H9 (cell line): ENCODE measurements around the gene KCNC2. TPM values are rescaled to one million over a fixed set of nuclear protein-coding genes. Genes with fewer than 3 reads are reported as not detected.

Experiments used
- DNase-seq: peaks from one replicate; pipeline ENCODE4 v3.0.0-alpha.2; 2017
- H2AFZ ChIP-seq: one replicate; pipeline ENCODE4 v1.6.1; 2013; ENCODE audit warnings: mild to moderate bottlenecking, low read length, control low read depth, moderate library complexity
- H2AK5ac ChIP-seq: 2 replicates; pipeline ENCODE4 v1.6.1; 2013; ENCODE audit warnings: low read length, control low read depth, mixed read lengths; ENCODE audit not compliant: insufficient read length
- H2BK120ac ChIP-seq: one replicate; pipeline ENCODE4 v1.6.1; 2013; ENCODE audit warnings: low read depth, mild to moderate bottlenecking, low read length, control low read depth, inconsistent platforms; ENCODE audit not compliant: poor library complexity, severe bottlenecking
- H2BK12ac ChIP-seq: 2 replicates; pipeline ENCODE4 v1.6.1; 2013; ENCODE audit warnings: low read length, control low read depth, mixed read lengths, low read depth; ENCODE audit not compliant: insufficient read length
- H2BK15ac ChIP-seq: 2 replicates; pipeline ENCODE4 v1.6.1; 2013; ENCODE audit warnings: low read depth, low read length, control low read depth
- H2BK20ac ChIP-seq: one replicate; pipeline ENCODE4 v1.6.1; 2013; ENCODE audit warnings: low read depth, mild to moderate bottlenecking, low read length, control low read depth, inconsistent platforms; ENCODE audit not compliant: poor library complexity, severe bottlenecking
- H2BK5ac ChIP-seq: 2 replicates; pipeline ENCODE4 v1.6.1; 2013; ENCODE audit warnings: low read length, control low read depth, mixed read lengths; ENCODE audit not compliant: insufficient read length
- H3K14ac ChIP-seq: 2 replicates; pipeline ENCODE4 v1.6.1; 2013; ENCODE audit warnings: low read length, control low read depth; ENCODE audit not compliant: insufficient read depth
- H3K18ac ChIP-seq: 2 replicates; pipeline ENCODE4 v1.6.1; 2013; ENCODE audit warnings: low read depth, mild to moderate bottlenecking, mixed read lengths, low read length, control low read depth; ENCODE audit not compliant: insufficient read length
- H3K23ac ChIP-seq: 2 replicates; pipeline ENCODE4 v1.6.1; 2013; ENCODE audit warnings: low read length, control low read depth, mixed read lengths, low read depth; ENCODE audit not compliant: insufficient read length
- H3K23me2 ChIP-seq: 2 replicates; pipeline ENCODE4 v1.6.1; 2013; ENCODE audit warnings: low read depth, mild to moderate bottlenecking, mixed read lengths, low read length, control low read depth; ENCODE audit not compliant: insufficient read length, poor library complexity, severe bottlenecking
- H3K27ac ChIP-seq: 2 replicates; pipeline ENCODE4 v1.5.1; 2013; ENCODE audit warnings: low read length, control low read depth, mixed read lengths, low read depth; ENCODE audit not compliant: insufficient read length
- H3K27me3 ChIP-seq: 2 replicates; pipeline ENCODE4 v1.6.1; 2013; ENCODE audit warnings: low read length, control low read depth, inconsistent platforms; ENCODE audit not compliant: insufficient read depth
- H3K4ac ChIP-seq: 2 replicates; pipeline ENCODE4 v1.6.1; 2013; ENCODE audit warnings: low read depth, mild to moderate bottlenecking, control low read depth, inconsistent platforms, low read length, moderate library complexity
- H3K4me1 ChIP-seq: 2 replicates; pipeline ENCODE4 v1.6.1; 2013; ENCODE audit warnings: low read length, control low read depth, inconsistent platforms; ENCODE audit not compliant: insufficient read depth
- H3K4me2 ChIP-seq: 2 replicates; pipeline ENCODE4 v1.6.1; 2013; ENCODE audit warnings: low read length, control low read depth, mixed read lengths; ENCODE audit not compliant: insufficient read length, insufficient read depth
- H3K56ac ChIP-seq: 2 replicates; pipeline ENCODE4 v1.6.1; 2013; ENCODE audit warnings: low read depth, mild to moderate bottlenecking, mixed read lengths, low read length, control low read depth; ENCODE audit not compliant: insufficient read length
- H3K79me1 ChIP-seq: 2 replicates; pipeline ENCODE4 v1.6.1; 2013; ENCODE audit warnings: low read depth, mild to moderate bottlenecking, moderate library complexity, low read length, control low read depth, inconsistent platforms; ENCODE audit not compliant: insufficient read depth, poor library complexity, severe bottlenecking
- H3K79me2 ChIP-seq: 2 replicates; pipeline ENCODE4 v1.6.1; 2013; ENCODE audit warnings: low read length, control low read depth, inconsistent platforms; ENCODE audit not compliant: insufficient read depth
- H3K9ac ChIP-seq: 2 replicates; pipeline ENCODE4 v1.6.1; 2013; ENCODE audit warnings: low read length, control low read depth, mixed read lengths; ENCODE audit not compliant: insufficient read length; ENCODE audit errors: extremely low read depth
- H3K9me3 ChIP-seq: one replicate; pipeline ENCODE4 v1.6.1; 2013; ENCODE audit warnings: low read depth, low read length, inconsistent platforms; ENCODE audit not compliant: control insufficient read depth
- H3T11ph ChIP-seq: one replicate; pipeline ENCODE4 v1.6.1; 2013; ENCODE audit warnings: mild to moderate bottlenecking, low read length, control low read depth, inconsistent platforms
- H4K20me1 ChIP-seq: one replicate; pipeline ENCODE4 v1.6.1; 2013; ENCODE audit not compliant: control insufficient read depth, insufficient read length, insufficient read depth
- H4K5ac ChIP-seq: 2 replicates; pipeline ENCODE4 v1.6.1; 2013; ENCODE audit warnings: low read depth, mild to moderate bottlenecking, mixed read lengths, low read length, control low read depth; ENCODE audit not compliant: insufficient read length
- H4K8ac ChIP-seq: replicated peaks from 2 replicates; pipeline ENCODE4 v1.6.1; 2013; ENCODE audit warnings: low read length, control low read depth, mixed read lengths, low read depth; ENCODE audit not compliant: insufficient read length
- H4K91ac ChIP-seq: 2 replicates; pipeline ENCODE4 v1.6.1; 2013; ENCODE audit warnings: low read depth, mild to moderate bottlenecking, moderate library complexity, mixed read lengths, low read length, control low read depth; ENCODE audit not compliant: insufficient read length
- H3K27ac Mint-ChIP-seq, 3 experiments: 2 replicates in 2 of 3; 3 replicates in 1 of 3; pipeline ENCODE4 v1.8.0; 2020 to 2021; ENCODE audit warnings: mixed read lengths in 3 of 3, mild to moderate bottlenecking in 1 of 3, moderate library complexity in 1 of 3
- H3K27me3 Mint-ChIP-seq: 2 replicates; pipeline ENCODE4 v1.8.0; 2021; ENCODE audit warnings: low read depth, mild to moderate bottlenecking, moderate library complexity, mixed read lengths
- H3K36me3 Mint-ChIP-seq, 3 experiments: 2 replicates in 2 of 3; 3 replicates in 1 of 3; pipeline ENCODE4 v1.8.0; 2020 to 2021; ENCODE audit warnings: low read depth in 3 of 3, mixed read lengths in 3 of 3; ENCODE audit not compliant: insufficient read depth in 1 of 3
- H3K4me1 Mint-ChIP-seq, 2 experiments: 2 replicates each; pipeline ENCODE4 v1.8.0; 2020; ENCODE audit warnings: mixed read lengths in 2 of 2
- H3K4me3 Mint-ChIP-seq, 2 experiments: 2 replicates in 1 of 2; 3 replicates in 1 of 2; pipeline ENCODE4 v1.8.0; 2020 to 2021; ENCODE audit warnings: mild to moderate bottlenecking in 2 of 2, mixed read lengths in 2 of 2, moderate library complexity in 1 of 2
- H3K9me3 Mint-ChIP-seq, 2 experiments: 2 replicates in 1 of 2; 3 replicates in 1 of 2; pipeline ENCODE4 v1.8.0; 2020; ENCODE audit warnings: mild to moderate bottlenecking in 2 of 2, mixed read lengths in 2 of 2, moderate library complexity in 1 of 2
- WGBS: extraction: QIAGEN DNeasy Blood & Tissue Kit; methylation state at CpG from one replicate; pipeline ENCODE4 v1.1.7; 2013; ENCODE audit warnings: missing lambda C conversion rate, low lambda C conversion rate, mixed read lengths; ENCODE audit not compliant: insufficient read length; ENCODE audit errors: extremely low coverage; 5-methylcytosine and 5-hydroxymethylcytosine counted together
- total RNA-seq: library from RNA; stranded (reverse); gene quantifications from 2 replicates; pipeline ENCODE4 v1.2.1, GENCODE V29; 2021
- TF ChIP-seq, protein P1 (sequence below): fragments of 200-600 bp; sonication (generic); conservative IDR thresholded peaks from 3 replicates; pipeline ENCODE4 v1.8.0; 2021; ENCODE audit warnings: antibody characterized with exemption, mild to moderate bottlenecking

Gene KCNC2
- total RNA-seq, 1 experiment from 2014 or later: not detected

DNA sequence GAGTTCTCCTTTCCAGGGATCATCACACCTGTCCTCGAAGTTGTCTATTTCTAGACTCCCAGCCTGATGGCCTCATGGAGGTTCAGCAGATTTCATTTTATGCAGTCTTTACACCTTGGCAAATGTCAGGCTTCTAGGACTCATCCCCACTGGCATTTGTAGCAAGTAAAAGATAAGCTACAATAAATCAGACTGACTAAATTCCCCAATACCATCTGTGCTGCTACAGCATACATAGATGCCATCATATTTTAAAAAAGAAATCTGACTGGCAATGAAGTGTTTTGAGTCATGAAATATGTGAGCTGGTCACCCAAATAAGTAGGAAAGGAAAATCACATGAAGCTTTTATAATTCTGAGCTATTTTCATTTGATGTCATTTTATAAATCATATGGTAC lies 55.3 kb downstream of the KCNC2 start:
- Histone ChIP-seq H3K27me3 (no peaks in the 10 kb centered on the region), H3K79me2 (no peaks in the 10 kb centered on the region), H3K9ac (no peak overlapping the region), H3K79me1 (no peaks in the 10 kb centered on the region), H2AFZ (no peak overlapping the region), H3K4ac (no peak overlapping the region), H4K8ac (no peak overlapping the region), H2BK20ac (no peak overlapping the region), H3K23me2 (no peaks in the 10 kb centered on the region), H2BK12ac (no peak overlapping the region), H3K4me1 (no peaks in the 10 kb centered on the region), H2BK5ac (no peak overlapping the region), H2BK15ac (no peak overlapping the region), H4K20me1 (no peaks in the 10 kb centered on the region), H3T11ph (no peak overlapping the region), H3K18ac (no peak overlapping the region), H2AK5ac (no peak overlapping the region), H4K91ac (no peak overlapping the region), H3K23ac (no peak overlapping the region), H3K9me3 (no peaks in the 10 kb centered on the region), H4K5ac (no peak overlapping the region), H3K56ac (no peak overlapping the region), H3K4me2 (no peak overlapping the region), H2BK120ac (no peak overlapping the region), H3K14ac (no peak overlapping the region), H3K27ac (no peak overlapping the region)
- no peaks in the 10 kb centered on the region for H3K36me3 Mint-ChIP-seq
- peaks cover 2% of the 10 kb centered on the region for H3K27me3 Mint-ChIP-seq
- WGBS: no CpG with 5 or more reads among the region's 1 CpG
- H3K4me3 Mint-ChIP-seq: no peak overlapping the region
- no peak overlapping the region for H3K27ac Mint-ChIP-seq
- H3K9me3 Mint-ChIP-seq: no peaks in the 10 kb centered on the region
- DNase-seq: no peak
- H3K4me1 Mint-ChIP-seq: no peaks in the 10 kb centered on the region
- TF ChIP-seq, protein P1, sequence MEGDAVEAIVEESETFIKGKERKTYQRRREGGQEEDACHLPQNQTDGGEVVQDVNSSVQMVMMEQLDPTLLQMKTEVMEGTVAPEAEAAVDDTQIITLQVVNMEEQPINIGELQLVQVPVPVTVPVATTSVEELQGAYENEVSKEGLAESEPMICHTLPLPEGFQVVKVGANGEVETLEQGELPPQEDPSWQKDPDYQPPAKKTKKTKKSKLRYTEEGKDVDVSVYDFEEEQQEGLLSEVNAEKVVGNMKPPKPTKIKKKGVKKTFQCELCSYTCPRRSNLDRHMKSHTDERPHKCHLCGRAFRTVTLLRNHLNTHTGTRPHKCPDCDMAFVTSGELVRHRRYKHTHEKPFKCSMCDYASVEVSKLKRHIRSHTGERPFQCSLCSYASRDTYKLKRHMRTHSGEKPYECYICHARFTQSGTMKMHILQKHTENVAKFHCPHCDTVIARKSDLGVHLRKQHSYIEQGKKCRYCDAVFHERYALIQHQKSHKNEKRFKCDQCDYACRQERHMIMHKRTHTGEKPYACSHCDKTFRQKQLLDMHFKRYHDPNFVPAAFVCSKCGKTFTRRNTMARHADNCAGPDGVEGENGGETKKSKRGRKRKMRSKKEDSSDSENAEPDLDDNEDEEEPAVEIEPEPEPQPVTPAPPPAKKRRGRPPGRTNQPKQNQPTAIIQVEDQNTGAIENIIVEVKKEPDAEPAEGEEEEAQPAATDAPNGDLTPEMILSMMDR: no peak
